Measurements from ENCODE around the gene TMEM154.

Gene TMEM154

DNA sequence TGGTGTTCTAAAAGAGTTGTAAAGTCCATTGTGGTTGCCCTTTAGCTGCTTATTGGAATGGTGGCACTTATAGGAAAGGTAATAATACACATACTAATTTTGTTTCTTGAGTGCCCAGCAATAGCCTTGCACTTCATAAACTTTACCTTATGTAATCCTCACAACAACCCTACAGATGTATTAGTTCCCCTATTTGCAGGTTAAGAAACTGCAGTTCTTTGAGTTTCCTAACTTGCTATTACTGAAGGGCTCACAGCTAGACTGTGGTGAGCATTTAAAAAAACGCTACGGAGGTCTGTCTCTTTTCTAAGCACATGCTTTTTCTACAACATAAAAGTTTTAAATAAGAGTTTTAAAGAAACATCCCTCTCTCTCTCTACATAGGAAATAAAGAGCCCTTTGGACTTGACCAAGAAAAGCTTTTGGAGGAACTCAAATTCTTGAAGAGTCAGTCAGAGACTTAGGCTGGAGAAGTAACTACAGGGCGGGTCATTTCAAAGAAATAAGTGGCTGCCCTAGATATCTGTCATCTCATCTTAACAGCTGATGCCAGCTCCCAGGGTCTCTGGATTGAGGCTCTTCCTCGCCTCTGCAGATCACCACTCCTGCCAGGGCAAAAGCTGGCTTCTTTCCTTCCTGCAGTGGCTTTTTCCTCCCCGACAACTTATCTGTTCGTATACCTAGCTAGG, 101.9 kb downstream of the TMEM154 start:
- Mint-ChIP-seq H3K36me3 (ENCODE audit: low read depth) (no peaks in the 10 kb centered on the region), H3K9me3 (no peaks in the 10 kb centered on the region), H3K27ac (peak overlapping the region; percentile 33), H3K4me1 (ENCODE audit: low read depth) (peaks cover 25% of the 10 kb centered on the region), H3K4me3 (no peak overlapping the region), H3K27me3 (peaks cover 3% of the 10 kb centered on the region)
- intact Hi-C loops (cut with micrococcal nuclease) = loop anchor here (10.0 kb wide), 1 partner anchor 57 kb away; no protein-coding TSS in a partner anchor

DNA sequence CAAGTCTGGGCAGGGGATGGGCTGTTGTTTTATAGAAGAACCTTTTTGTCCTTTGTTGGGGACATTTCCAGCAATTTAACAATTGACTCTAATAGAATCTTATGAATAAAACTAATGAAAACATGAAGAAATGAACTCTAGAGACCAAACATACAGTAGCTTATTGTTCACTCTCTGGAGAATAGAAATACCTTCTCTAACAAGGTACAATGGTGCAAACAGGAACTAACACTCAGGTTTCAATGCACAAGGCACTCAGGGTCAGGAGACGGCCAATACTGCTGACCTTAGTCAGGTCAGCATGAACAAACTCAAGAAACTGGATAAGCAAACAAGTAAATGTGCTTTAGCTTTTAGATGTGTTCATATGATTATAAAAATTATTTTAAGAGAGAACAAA, 104.3 kb downstream of the TMEM154 start:
- peaks cover 3% of the 10 kb centered on the region for H3K27me3 Mint-ChIP-seq
- H3K27ac Mint-ChIP-seq = no peak overlapping the region
- no peak overlapping the region for H3K4me3 Mint-ChIP-seq
- H3K4me1 Mint-ChIP-seq (ENCODE audit: low read depth) = peaks cover 29% of the 10 kb centered on the region
- no peaks in the 10 kb centered on the region for H3K9me3 Mint-ChIP-seq
- no peaks in the 10 kb centered on the region for H3K36me3 Mint-ChIP-seq (ENCODE audit: low read depth)
- intact Hi-C loops (cut with micrococcal nuclease) = loop anchor here (10.0 kb wide), 1 partner anchor 59 kb away; no protein-coding TSS in a partner anchor

DNA sequence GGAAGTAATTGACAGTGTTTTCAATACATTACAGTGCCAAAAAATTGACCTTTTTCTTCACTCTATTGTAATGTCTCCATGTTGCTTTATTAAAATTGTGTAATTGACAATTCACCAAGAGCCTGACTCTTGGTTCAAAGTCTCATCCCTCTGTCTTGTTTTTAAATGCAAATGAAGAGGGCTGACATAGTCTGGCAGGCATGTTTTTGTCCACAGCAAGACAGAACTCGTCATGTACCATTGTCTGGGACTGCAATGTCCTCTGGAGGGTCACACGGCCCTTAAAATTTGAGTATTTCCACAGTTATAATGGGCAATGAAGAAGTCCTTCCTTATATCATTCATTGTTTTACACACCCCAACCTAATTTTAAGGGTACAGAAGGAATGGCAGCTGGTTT, 105.9 kb downstream of the TMEM154 start:
- Mint-ChIP-seq H3K36me3 (ENCODE audit: low read depth) (no peaks in the 10 kb centered on the region), H3K4me3 (no peak overlapping the region), H3K9me3 (no peaks in the 10 kb centered on the region), H3K27me3 (peaks cover 3% of the 10 kb centered on the region), H3K4me1 (ENCODE audit: low read depth) (peaks cover 26% of the 10 kb centered on the region), H3K27ac (no peak overlapping the region)
- intact Hi-C loops (cut with micrococcal nuclease) = loop anchor here (10.0 kb wide), 1 partner anchor 61 kb away; no protein-coding TSS in a partner anchor

DNA sequence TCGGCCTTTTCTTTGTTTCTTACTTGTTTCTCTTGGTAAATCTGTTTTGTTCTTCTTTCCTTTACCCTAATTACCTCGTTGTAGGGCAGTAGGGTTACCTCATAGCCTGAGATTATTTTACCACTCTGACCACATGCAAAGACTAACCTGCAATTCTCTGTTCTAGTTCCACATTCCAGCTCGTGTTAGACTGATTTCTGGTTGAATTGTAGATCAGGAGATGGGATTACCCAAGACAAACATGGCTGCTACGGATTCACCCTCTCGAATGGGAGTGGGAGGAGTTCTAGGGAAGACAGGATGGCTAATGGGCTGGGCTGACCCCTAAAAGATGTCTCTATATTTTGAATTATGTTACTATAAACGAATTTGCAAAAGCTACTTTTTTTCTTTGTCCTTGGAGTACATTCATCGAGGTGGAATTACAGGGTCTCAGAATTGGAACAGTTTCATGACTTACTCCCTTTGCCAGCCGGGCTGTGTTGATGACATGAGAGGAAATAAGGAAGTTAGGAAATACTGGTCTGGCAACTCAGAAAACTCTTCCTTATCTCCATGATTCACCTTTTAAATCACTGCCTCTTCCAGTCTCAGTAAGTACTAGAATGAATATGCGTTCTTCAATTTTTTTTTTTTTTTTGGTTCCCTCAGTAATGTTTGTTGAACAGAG, 107.2 kb downstream of the TMEM154 start:
- H3K27me3 Mint-ChIP-seq = peaks cover 3% of the 10 kb centered on the region
- intact Hi-C loops (cut with micrococcal nuclease) = loop anchor here (10.0 kb wide), 1 partner anchor 62 kb away; no protein-coding TSS in a partner anchor
- no peaks in the 10 kb centered on the region for H3K36me3 Mint-ChIP-seq (ENCODE audit: low read depth)
- peaks cover 19% of the 10 kb centered on the region for H3K4me1 Mint-ChIP-seq (ENCODE audit: low read depth)
- no peak overlapping the region for H3K27ac Mint-ChIP-seq
- no peaks in the 10 kb centered on the region for H3K9me3 Mint-ChIP-seq
- H3K4me3 Mint-ChIP-seq = no peak overlapping the region

- no peak overlapping the region for H3K4me3 Mint-ChIP-seq
- H3K27ac Mint-ChIP-seq = no peak overlapping the region
- intact Hi-C loops (cut with micrococcal nuclease) = loop anchor here (10.0 kb wide), 1 partner anchor 63 kb away; no protein-coding TSS in a partner anchor
- H3K36me3 Mint-ChIP-seq (ENCODE audit: low read depth) = no peaks in the 10 kb centered on the region
- H3K9me3 Mint-ChIP-seq = no peaks in the 10 kb centered on the region
- peaks cover 18% of the 10 kb centered on the region for H3K4me1 Mint-ChIP-seq (ENCODE audit: low read depth)
- H3K27me3 Mint-ChIP-seq = peaks cover 6% of the 10 kb centered on the region
These were observed 108.0 kb downstream of the TMEM154 start for GRCh38 chr4:152571770-152572169.

GRCh38 chr4:152571296-152571695, 108.5 kb downstream of the TMEM154 start:
- Mint-ChIP-seq H3K4me3 (no peak overlapping the region), H3K27me3 (peaks cover 6% of the 10 kb centered on the region), H3K4me1 (ENCODE audit: low read depth) (peaks cover 18% of the 10 kb centered on the region), H3K9me3 (no peaks in the 10 kb centered on the region), H3K27ac (no peak overlapping the region), H3K36me3 (ENCODE audit: low read depth) (no peaks in the 10 kb centered on the region)
- intact Hi-C loops (cut with micrococcal nuclease) = loop anchor here (10.0 kb wide), 1 partner anchor 64 kb away; no protein-coding TSS in a partner anchor
